AG10803 (cell line): ENCODE measurements around the gene FAM83D.
A peak's percentile ranks its signal among the peaks of the same experiment; 100 is the strongest.
"Not testable (repeated sequence)": the region's sequence is repeated elsewhere in the genome, so short reads cannot be mapped to it uniquely, and the experiment has no call there.

ENCODE experiments used
- DNase-seq: peaks from one replicate; pipeline ENCODE4 v3.0.0; 2010; ENCODE audit warnings: low read depth
- H3K4me3 ChIP-seq: 2 replicates; pipeline ENCODE4 v1.5.1; 2011; ENCODE audit warnings: mild to moderate bottlenecking, low read length, control low read depth
- TF ChIP-seq, protein P1 (sequence below): conservative IDR thresholded peaks from 2 replicates; pipeline ENCODE4 v1.5.1; 2011; ENCODE audit warnings: mild to moderate bottlenecking, low read length, control low read depth, inconsistent platforms

The FAM83D gene

GRCh38 chr20:38957235-38957876 is 31.1 kb downstream of the FAM83D start:
- no peak overlapping the region for H3K4me3 ChIP-seq
- TF ChIP-seq, protein P1, sequence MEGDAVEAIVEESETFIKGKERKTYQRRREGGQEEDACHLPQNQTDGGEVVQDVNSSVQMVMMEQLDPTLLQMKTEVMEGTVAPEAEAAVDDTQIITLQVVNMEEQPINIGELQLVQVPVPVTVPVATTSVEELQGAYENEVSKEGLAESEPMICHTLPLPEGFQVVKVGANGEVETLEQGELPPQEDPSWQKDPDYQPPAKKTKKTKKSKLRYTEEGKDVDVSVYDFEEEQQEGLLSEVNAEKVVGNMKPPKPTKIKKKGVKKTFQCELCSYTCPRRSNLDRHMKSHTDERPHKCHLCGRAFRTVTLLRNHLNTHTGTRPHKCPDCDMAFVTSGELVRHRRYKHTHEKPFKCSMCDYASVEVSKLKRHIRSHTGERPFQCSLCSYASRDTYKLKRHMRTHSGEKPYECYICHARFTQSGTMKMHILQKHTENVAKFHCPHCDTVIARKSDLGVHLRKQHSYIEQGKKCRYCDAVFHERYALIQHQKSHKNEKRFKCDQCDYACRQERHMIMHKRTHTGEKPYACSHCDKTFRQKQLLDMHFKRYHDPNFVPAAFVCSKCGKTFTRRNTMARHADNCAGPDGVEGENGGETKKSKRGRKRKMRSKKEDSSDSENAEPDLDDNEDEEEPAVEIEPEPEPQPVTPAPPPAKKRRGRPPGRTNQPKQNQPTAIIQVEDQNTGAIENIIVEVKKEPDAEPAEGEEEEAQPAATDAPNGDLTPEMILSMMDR = no peak
- no peak for DNase-seq

- no peak overlapping the region for H3K4me3 ChIP-seq
- DNase-seq = no peak
- TF ChIP-seq, protein P1 = no peak
Observed at GRCh38 chr20:38957915-38958485, 31.8 kb downstream of the FAM83D start.

- not testable (repeated sequence) for H3K4me3 ChIP-seq, DNase-seq
Observed at GRCh38 chr20:38960187-38960687, 34.0 kb downstream of the FAM83D start.

- DNase-seq = no peak
- H3K4me3 ChIP-seq = peak overlapping the region; percentile 85
- TF ChIP-seq, protein P1 = no peak
Observed at GRCh38 chr20:38961530-38962043, 35.4 kb downstream of the FAM83D start.

- H3K4me3 ChIP-seq = peak within 1 kb of the TSS; percentile 94
- DNase-seq = peak; percentile 95
- TF ChIP-seq, protein P1 = peak; percentile 54
Observed at GRCh38 chr20:38962044-38962927, 36.1 kb downstream of the FAM83D start, which contains the start of gene DHX35. TSS of gene DHX35 (plus strand) at chr20:38962344. CDS start at chr20:38962368, 24 bp downstream.

DNA sequence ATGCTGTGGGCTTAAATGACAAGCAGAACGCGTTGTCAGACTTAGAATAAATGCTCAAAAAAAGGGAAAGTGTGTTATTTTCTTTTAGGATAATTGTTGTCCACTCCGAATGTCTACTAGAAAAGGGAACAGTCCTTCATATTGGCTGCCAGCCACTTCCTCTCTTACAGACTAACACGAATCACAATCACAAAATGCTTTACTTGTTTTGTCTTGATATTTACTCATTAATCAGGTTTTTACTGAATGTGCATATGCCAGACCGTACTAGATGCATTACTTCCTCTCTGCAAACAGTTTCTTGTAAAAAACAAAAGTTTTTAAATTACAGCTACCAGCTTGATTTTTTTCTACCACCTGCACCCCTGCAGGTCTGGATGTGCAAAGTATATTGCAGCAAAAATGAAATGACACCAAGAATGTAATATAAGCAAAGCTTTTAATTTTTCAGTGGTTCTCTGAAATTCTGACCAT is 36.7 kb downstream of the FAM83D start:
- no peak for DNase-seq
- peak overlapping the region; percentile 94 for H3K4me3 ChIP-seq
- TF ChIP-seq, protein P1 = no peak

DNA sequence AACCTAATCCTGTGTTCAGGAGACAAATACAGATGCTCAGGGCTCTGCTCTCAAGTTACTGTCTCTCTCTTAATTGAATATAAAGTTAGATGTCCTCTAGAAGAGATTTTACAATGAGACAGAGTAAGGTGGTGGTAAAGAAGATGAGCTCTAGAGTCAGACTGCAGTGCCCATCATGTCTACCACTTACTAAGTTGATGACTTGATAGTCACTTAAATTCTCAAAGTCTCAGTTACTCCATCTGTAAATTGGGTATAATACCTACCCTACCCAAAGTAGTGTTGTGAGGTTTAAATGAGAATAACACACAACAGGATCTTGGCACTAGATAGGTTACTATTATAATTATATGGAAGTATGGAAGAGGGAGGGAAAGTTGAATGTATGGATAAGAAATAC is 37.5 kb downstream of the FAM83D start:
- DNase-seq = no peak
- no peak overlapping the region for H3K4me3 ChIP-seq
- TF ChIP-seq, protein P1 = no peak
